ENCODE results near the gene PRPH.

DNA sequence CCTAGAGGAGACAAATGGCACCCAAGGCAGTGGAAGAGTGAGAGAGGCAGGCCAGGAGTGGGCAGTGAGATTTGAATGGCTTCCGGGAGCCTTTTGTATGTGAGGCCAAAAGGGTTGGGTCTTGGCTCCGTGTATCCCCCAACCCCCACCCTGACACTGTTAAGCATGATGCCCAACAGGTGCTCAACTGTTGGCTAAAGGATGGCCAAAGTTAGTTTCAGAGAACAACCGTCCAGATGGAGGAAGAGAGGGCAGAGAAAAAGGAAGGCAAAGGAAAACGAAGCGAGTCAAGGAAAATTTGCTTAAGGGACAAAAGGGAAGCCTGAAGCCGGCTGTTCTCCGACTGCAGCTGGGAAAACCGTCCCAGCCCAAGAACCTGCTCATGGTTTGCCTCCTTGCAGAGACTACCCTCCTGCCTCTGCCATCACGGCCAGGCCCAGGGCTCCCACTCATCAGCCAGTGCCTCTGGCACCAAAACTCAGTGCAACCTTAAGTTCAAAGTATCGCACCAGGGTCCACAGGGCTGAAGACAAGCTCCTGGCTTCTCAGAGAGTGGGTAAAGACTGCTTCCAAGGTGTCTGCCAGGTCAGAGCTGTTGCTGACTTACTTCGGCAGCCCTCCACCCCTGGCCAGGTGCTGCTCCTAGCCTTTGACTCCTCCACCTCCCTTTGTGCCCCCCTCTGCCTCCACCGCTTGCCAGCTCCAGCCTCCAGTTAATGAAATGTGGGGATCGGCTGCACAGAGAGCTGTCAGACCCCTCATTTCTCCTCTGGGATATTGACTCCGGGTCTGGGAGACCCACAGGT, 46.2 kb downstream of the PRPH start:
- TF ChIP-seq TOX (CRISPR knock-in tag; IDR thresholded peaks at IDR 0.05; ENCODE audit: borderline replicate concordance): no peak
- TF ChIP-seq BACH2 (CRISPR knock-in tag; IDR thresholded peaks at IDR 0.05; ENCODE audit: borderline replicate concordance): no peak
- no peak for TF ChIP-seq SNAI2 (CRISPR knock-in tag; IDR thresholded peaks at IDR 0.05)
- TF ChIP-seq, protein P1, sequence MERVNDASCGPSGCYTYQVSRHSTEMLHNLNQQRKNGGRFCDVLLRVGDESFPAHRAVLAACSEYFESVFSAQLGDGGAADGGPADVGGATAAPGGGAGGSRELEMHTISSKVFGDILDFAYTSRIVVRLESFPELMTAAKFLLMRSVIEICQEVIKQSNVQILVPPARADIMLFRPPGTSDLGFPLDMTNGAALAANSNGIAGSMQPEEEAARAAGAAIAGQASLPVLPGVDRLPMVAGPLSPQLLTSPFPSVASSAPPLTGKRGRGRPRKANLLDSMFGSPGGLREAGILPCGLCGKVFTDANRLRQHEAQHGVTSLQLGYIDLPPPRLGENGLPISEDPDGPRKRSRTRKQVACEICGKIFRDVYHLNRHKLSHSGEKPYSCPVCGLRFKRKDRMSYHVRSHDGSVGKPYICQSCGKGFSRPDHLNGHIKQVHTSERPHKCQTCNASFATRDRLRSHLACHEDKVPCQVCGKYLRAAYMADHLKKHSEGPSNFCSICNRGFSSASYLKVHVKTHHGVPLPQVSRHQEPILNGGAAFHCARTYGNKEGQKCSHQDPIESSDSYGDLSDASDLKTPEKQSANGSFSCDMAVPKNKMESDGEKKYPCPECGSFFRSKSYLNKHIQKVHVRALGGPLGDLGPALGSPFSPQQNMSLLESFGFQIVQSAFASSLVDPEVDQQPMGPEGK (CRISPR knock-in tag; IDR thresholded peaks at IDR 0.05; ENCODE audit: borderline replicate concordance): no peak
- no peak for TF ChIP-seq ARNTL (CRISPR knock-in tag; IDR thresholded peaks at IDR 0.05; ENCODE audit: borderline replicate concordance, low read depth)
- TF ChIP-seq GLIS3 (CRISPR knock-in tag; IDR thresholded peaks at IDR 0.05): no peak
- TF ChIP-seq ZNF70 (CRISPR knock-in tag; IDR thresholded peaks at IDR 0.05): no peak
- no peak for TF ChIP-seq TCF4 (CRISPR knock-in tag; IDR thresholded peaks at IDR 0.05; ENCODE audit: borderline replicate concordance)
- no peak for TF ChIP-seq ESRRG (CRISPR knock-in tag; IDR thresholded peaks at IDR 0.05)
- no peak for TF ChIP-seq ZNF8 (CRISPR knock-in tag; IDR thresholded peaks at IDR 0.05)
- TF ChIP-seq, protein P2, sequence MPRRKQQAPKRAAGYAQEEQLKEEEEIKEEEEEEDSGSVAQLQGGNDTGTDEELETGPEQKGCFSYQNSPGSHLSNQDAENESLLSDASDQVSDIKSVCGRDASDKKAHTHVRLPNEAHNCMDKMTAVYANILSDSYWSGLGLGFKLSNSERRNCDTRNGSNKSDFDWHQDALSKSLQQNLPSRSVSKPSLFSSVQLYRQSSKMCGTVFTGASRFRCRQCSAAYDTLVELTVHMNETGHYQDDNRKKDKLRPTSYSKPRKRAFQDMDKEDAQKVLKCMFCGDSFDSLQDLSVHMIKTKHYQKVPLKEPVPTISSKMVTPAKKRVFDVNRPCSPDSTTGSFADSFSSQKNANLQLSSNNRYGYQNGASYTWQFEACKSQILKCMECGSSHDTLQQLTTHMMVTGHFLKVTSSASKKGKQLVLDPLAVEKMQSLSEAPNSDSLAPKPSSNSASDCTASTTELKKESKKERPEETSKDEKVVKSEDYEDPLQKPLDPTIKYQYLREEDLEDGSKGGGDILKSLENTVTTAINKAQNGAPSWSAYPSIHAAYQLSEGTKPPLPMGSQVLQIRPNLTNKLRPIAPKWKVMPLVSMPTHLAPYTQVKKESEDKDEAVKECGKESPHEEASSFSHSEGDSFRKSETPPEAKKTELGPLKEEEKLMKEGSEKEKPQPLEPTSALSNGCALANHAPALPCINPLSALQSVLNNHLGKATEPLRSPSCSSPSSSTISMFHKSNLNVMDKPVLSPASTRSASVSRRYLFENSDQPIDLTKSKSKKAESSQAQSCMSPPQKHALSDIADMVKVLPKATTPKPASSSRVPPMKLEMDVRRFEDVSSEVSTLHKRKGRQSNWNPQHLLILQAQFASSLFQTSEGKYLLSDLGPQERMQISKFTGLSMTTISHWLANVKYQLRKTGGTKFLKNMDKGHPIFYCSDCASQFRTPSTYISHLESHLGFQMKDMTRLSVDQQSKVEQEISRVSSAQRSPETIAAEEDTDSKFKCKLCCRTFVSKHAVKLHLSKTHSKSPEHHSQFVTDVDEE (CRISPR knock-in tag; IDR thresholded peaks at IDR 0.05): no peak
- no peak for TF ChIP-seq ZNF565 (CRISPR knock-in tag; conservative IDR thresholded peaks at IDR 0.05; ENCODE audit: low read depth)
- no peak for TF ChIP-seq ZC3H10 (CRISPR knock-in tag; IDR thresholded peaks at IDR 0.05)
- TF ChIP-seq ZFP3 (CRISPR knock-in tag; IDR thresholded peaks at IDR 0.05): no peak
